HepG2 (cell line): ENCODE data around the gene SPATA12. TPM values are rescaled to one million over a fixed set of nuclear protein-coding genes. Genes with fewer than 3 reads are reported as not detected.

Source experiments
- ZFP36 ChIP-seq: fragments of 150-350 bp; IDR thresholded peaks from 2 replicates; pipeline ENCODE4 v1.6.1; 2018; ENCODE audit warnings: borderline replicate concordance, low read length, low read depth; ENCODE audit not compliant: partially characterized antibody
- polyA plus RNA-seq, 8 experiments: library from polyadenylated mRNA; depleted of rRNA in 3 of 8; stranded (reverse) in 7 of 8; unstranded in 1 of 8; fragments of >200 nt; fragmentation: Illumina TruSeq in 4 of 8; extraction: Trizol in 4 of 8; gene quantifications; 2 replicates each; pipeline versions ENCODE4 v1.2.1 to v1.2.3, GENCODE V29; 2011 to 2016; ENCODE audit warnings: low read depth in 4 of 8, missing spikeins in 1 of 8, mixed read lengths in 1 of 8; ENCODE audit not compliant: insufficient read depth in 1 of 8
- total RNA-seq, 5 experiments: library from RNA; depleted of rRNA; stranded (reverse); fragments of >200 nt; fragmentation: Illumina TruSeq; extraction: Trizol; gene quantifications; 2 replicates each; pipeline ENCODE4 v1.2.3, GENCODE V29; 2016; ENCODE audit warnings: low read depth in 1 of 5

Gene SPATA12
- total and polyA plus RNA-seq, 2 of the 13 experiments (the other 11 are each of a cell fraction or from before 2014, with no cell fraction given), result 0.09 to 0.25 TPM

DNA sequence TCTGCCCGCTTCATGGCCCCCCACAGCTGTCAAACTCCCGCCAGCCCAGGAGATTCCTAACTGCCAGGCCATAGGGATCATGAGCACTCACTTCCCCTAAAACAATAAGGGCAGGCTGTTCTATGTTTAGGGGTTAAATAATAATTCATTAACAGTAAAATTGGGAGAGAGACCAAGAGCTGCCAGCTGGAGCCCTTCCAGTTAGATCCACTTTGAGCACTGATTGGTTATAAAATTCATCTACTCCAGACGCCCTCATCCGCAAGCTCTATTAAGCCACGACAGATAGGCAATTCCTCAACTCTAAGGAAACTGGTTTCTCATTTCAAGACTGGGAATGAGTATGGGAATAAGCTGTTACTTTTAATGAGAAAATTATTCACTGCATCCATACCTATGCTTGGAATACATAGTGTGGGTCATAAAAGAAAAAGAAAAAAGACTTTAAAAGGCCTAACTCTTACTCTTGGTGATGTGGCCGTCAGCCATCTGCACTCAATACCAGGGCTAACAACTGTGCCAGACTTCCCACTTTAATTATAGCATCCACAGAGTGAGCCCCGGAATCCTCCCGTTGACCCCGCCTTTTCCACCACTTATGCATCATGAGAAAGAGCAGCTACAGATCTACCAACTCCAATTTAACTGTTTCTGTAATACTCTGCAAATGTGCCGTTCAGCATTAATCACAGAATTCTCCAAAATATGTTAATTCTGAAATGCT lies 60.1 kb downstream of the SPATA12 start (continued):
- TF ChIP-seq ZFP36, result no peak
- TF ChIP-seq, all 625 proteins: peak for 0

Other genes starting within 250 kb of the SPATA12 start
- 0.20 and 0.31 TPM in 2 replicates for gene IL17RD, start 104.7 kb downstream of the SPATA12 start, total RNA-seq (2016; rRNA removed; fragmentation: Illumina TruSeq; extraction: Trizol)
- gene IL17RD, start 104.7 kb downstream of the SPATA12 start, polyA plus RNA-seq (2011; rRNA removed), result 0.28 and 0.37 TPM in 2 replicates
- gene HESX1, start 139.3 kb downstream of the SPATA12 start, total RNA-seq (2016; rRNA removed; fragmentation: Illumina TruSeq; extraction: Trizol), result 0.75 and 0.97 TPM in 2 replicates
- 0.57 and 0.94 TPM in 2 replicates for gene HESX1, start 139.3 kb downstream of the SPATA12 start, polyA plus RNA-seq (2011; rRNA removed)
- 29.0 and 47.9 TPM in 2 replicates for gene APPL1, start 167.1 kb downstream of the SPATA12 start, total RNA-seq (2016; rRNA removed; fragmentation: Illumina TruSeq; extraction: Trizol)
- gene APPL1, start 167.1 kb downstream of the SPATA12 start, polyA plus RNA-seq (2011; rRNA removed), result 11.2 and 14.3 TPM in 2 replicates
- not detected in 2 replicates for gene ASB14, start 232.0 kb downstream of the SPATA12 start, total RNA-seq (2016; rRNA removed; fragmentation: Illumina TruSeq; extraction: Trizol)
- not detected in 2 replicates for gene ASB14, start 232.0 kb downstream of the SPATA12 start, polyA plus RNA-seq (2011; rRNA removed)